ENCODE results near the gene PGBD5.

Gene PGBD5

DNA sequence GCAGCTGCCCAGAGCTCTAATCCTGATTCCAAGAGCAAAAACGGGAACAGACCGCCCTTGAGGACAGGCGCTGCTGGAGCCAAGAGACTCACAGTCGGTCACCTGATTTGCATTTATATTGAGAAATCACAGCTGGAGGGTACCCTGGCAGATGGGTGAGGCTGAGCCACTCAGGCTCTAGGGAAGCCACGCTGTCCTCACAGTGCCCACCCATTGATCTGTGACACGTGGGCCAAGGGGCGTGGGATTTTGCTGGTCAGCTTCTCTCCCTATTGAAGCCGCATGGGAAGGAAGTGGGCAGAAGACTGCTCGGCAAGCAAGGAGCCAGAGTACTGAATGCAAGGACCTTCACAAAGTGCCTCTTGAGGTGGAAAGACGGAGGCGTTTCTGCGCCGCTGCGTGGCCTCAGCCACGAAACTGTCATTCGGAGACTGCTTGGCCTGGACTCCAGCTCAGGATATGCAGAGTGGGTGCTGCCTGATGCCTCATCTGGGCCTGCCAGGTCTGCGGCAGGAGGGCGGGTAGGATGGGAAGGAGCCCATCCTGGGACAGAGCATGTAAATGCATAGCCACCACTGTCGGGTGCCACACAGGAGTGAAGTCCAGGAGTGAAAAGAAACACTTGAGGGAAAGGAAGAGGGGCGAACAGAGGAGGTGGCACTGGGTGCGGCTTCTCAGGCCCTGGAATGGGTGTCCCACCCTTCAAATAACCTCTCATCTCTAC lies 139.8 kb downstream of the PGBD5 start:
- no peak for TF ChIP-seq POLR2AphosphoS5 (IDR thresholded peaks at IDR 0.05; ENCODE audit: borderline replicate concordance, low read depth, low read length)
- no peak for TF ChIP-seq EZH2 (IDR thresholded peaks at IDR 0.05)
- no peak for TF ChIP-seq FOXP2 (optimal IDR thresholded peaks at IDR 0.05; ENCODE audit: control extremely low read depth, extremely low read length, insufficient read depth)
- H3K27ac ChIP-seq, result no peak overlapping the region
- H3K9ac ChIP-seq (ENCODE audit: insufficient read length), result no peak overlapping the region
- no peaks in the 10 kb centered on the region for H3K9me3 ChIP-seq (ENCODE audit: low read depth, low read length)
- H3K4me3 ChIP-seq, result no peak overlapping the region
- no peaks in the 10 kb centered on the region for H3K36me3 ChIP-seq (ENCODE audit: insufficient read depth, low read length)
- DNase-seq (ENCODE audit: low read depth, low spot score), result no peak

DNA sequence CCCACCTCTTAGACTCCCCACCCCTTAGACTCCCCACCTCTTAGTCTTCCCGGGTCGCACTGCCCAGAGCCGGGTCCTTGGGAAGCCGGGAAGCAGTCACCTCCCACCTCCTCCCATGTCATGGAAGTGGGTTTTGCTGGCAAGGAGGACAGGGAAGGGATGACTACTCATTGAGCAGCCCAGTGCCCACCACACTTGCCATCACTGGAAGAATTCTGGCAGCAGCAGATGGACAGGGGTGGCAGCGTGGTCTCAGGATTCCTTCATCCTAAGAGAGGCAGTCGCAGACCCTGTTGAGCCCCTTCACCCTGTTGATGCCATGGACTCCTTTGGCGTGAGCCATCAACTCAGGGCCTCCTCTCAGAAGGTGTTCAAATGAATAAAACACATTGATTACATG lies 140.8 kb downstream of the PGBD5 start:
- Histone ChIP-seq H3K9me3 (ENCODE audit: low read depth, low read length) (no peaks in the 10 kb centered on the region), H3K4me3 (no peak overlapping the region)
- TF ChIP-seq POLR2AphosphoS5 (IDR thresholded peaks at IDR 0.05; ENCODE audit: borderline replicate concordance, low read depth, low read length), result no peak
- TF ChIP-seq EZH2 (IDR thresholded peaks at IDR 0.05), result no peak
- no peak for TF ChIP-seq FOXP2 (optimal IDR thresholded peaks at IDR 0.05; ENCODE audit: control extremely low read depth, extremely low read length, insufficient read depth)

DNA sequence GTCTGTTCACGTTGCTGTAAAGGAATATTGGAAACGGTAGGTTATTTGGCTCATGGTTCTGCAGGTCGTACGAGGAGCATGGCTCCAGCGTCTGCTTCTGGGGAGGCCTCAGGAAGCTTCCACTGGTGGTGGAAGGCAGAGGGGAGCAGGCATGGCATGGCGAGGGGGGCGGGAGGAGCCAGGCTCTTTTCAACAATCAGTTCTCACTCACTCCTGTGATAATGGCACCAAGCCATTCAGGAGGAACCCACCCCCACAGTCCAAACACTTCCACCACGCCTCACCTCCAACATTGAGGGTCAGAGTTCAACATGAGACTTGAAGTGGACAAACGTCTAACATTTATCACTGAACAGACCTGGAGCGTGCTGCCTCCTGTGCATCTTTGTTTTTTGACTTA lies 141.2 kb downstream of the PGBD5 start:
- no peak overlapping the region for H3K27ac ChIP-seq
- no peak for TF ChIP-seq FOXP2 (optimal IDR thresholded peaks at IDR 0.05; ENCODE audit: control extremely low read depth, extremely low read length, insufficient read depth)
- TF ChIP-seq EZH2 (IDR thresholded peaks at IDR 0.05), result no peak
- no peak for TF ChIP-seq POLR2AphosphoS5 (IDR thresholded peaks at IDR 0.05; ENCODE audit: borderline replicate concordance, low read depth, low read length)
- no peak for DNase-seq (ENCODE audit: low read depth, low spot score)
- H3K9ac ChIP-seq (ENCODE audit: insufficient read length), result no peak overlapping the region
- H3K9me3 ChIP-seq (ENCODE audit: low read depth, low read length), result no peaks in the 10 kb centered on the region
- H3K36me3 ChIP-seq (ENCODE audit: insufficient read depth, low read length), result no peaks in the 10 kb centered on the region; the same call in 1 of the 2 replicates
- H3K4me3 ChIP-seq, result no peak overlapping the region

More for the DNA sequence above, 140.8 kb downstream of the PGBD5 start:
- no peak overlapping the region for H3K27ac ChIP-seq
- H3K9ac ChIP-seq (ENCODE audit: insufficient read length), result no peak overlapping the region
- H3K36me3 ChIP-seq (ENCODE audit: insufficient read depth, low read length), result no peaks in the 10 kb centered on the region; the same call in 1 of the 2 replicates
- DNase-seq (ENCODE audit: low read depth, low spot score), result no peak

DNA sequence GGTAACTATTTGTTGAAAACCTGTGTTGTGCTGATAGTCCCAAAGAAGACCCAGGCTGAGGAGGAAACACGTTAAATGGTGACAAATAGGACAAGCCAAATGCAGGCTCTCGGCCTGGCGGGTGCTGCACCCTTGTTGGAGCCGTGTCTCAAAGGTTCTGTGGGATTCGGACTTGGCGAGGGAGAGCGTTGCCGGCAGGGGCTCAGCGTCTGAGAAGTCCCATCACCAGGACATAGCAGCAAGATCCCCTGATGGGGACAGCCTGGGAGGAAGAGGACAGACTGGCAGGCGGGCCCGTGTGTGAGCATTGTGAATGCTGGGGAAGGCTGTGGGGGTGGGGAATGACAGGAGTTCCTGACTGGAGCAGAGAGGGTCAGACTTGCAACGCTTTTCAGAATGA lies 142.5 kb downstream of the PGBD5 start:
- H3K36me3 ChIP-seq (ENCODE audit: insufficient read depth, low read length), result no peaks in the 10 kb centered on the region; the same call in 1 of the 2 replicates
- H3K27ac ChIP-seq, result no peak overlapping the region
- H3K9me3 ChIP-seq (ENCODE audit: low read depth, low read length), result no peaks in the 10 kb centered on the region
- no peak overlapping the region for H3K9ac ChIP-seq (ENCODE audit: insufficient read length)
- DNase-seq (ENCODE audit: low read depth, low spot score), result no peak
- TF ChIP-seq POLR2AphosphoS5 (IDR thresholded peaks at IDR 0.05; ENCODE audit: borderline replicate concordance, low read depth, low read length) (no peak), EZH2 (IDR thresholded peaks at IDR 0.05) (no peak), FOXP2 (optimal IDR thresholded peaks at IDR 0.05; ENCODE audit: control extremely low read depth, extremely low read length, insufficient read depth) (no peak)
- no peak overlapping the region for H3K4me3 ChIP-seq

DNA sequence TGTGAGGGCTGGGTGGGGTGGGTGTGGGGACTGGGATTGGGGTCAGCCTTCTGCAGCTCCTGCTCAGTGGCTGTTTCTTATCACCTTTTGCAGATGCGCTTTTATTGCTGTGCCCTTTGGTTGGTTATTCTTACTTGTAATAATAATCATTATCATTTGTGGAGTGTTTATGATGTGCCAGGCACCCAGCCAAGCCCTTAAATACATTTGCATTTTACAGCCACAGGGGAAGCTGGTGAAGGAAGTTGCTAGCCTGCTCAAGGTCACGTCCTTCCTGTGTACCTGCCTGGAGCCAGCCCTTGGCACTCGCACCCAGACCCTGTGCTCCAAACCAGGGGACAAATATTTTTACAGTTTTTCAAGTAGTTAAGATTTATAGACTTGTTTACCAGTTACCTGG lies 144.0 kb downstream of the PGBD5 start:
- peak; percentile 56 for TF ChIP-seq FOXP2 (optimal IDR thresholded peaks at IDR 0.05; ENCODE audit: control extremely low read depth, extremely low read length, insufficient read depth)
- TF ChIP-seq EZH2 (IDR thresholded peaks at IDR 0.05), result no peak
- TF ChIP-seq POLR2AphosphoS5 (IDR thresholded peaks at IDR 0.05; ENCODE audit: borderline replicate concordance, low read depth, low read length), result peak; percentile 35; the same call in 1 of the 2 replicates
- Histone ChIP-seq H3K36me3 (ENCODE audit: insufficient read depth, low read length) (no peaks in the 10 kb centered on the region; the same call in 1 of the 2 replicates), H3K9me3 (ENCODE audit: low read depth, low read length) (no peaks in the 10 kb centered on the region), H3K9ac (ENCODE audit: insufficient read length) (no peak overlapping the region), H3K4me3 (no peak overlapping the region; the same call in 1 of the 2 replicates), H3K27ac (no peak overlapping the region)
- no peak for DNase-seq (ENCODE audit: low read depth, low spot score)

DNA sequence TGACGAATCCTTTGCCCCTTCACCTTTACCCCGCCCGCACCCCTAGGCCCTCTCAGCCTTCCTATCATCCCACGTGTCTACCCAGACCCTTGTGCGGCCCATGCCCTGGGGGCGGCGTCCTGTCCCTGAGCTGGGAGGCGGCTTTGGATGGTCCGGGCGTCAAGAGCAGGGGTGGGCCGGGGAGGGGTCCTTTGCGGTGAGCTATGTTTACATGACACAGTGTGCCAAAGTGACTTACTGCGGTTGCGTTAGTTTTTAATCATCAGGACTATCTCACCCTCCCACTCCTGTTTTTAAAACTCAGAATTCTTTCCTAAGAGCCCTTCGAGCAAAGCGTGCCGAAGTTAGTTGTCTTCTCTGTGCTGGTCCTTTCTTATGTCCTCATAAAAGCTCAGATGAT lies 144.6 kb downstream of the PGBD5 start:
- DNase-seq (ENCODE audit: low read depth, low spot score), result no peak
- Histone ChIP-seq H3K27ac (no peak overlapping the region), H3K4me3 (no peak overlapping the region), H3K9ac (ENCODE audit: insufficient read length) (no peak overlapping the region), H3K36me3 (ENCODE audit: insufficient read depth, low read length) (no peaks in the 10 kb centered on the region; the same call in 1 of the 2 replicates), H3K9me3 (ENCODE audit: low read depth, low read length) (no peaks in the 10 kb centered on the region)
- TF ChIP-seq POLR2AphosphoS5 (IDR thresholded peaks at IDR 0.05; ENCODE audit: borderline replicate concordance, low read depth, low read length), result no peak

DNA sequence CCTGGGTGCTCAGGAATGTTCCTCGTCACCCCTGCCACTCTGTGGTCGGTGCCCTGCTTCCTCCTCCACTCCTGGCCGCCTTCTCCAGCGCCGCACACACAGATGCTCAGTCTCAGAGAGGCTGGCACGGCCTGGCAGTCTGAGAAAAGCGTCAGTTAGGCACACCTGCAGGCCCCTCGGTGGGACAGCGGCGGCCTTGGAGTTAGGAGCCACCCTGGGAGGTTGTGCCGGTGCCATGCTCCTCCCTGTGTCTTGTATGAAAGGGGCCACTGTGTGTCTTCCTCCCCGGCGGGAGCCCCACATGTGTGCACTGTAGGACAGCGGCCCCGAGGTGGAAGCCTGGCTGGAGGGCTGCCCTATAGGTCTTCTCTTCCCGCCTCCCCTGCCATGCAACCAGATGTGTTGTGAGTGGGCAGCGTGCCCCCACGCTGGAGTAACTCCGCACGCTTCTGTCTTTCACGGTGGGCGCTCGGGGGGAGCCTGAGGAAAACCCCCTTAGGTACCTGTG lies 145.2 kb downstream of the PGBD5 start:
- no peak for DNase-seq (ENCODE audit: low read depth, low spot score)
- TF ChIP-seq EZH2 (IDR thresholded peaks at IDR 0.05) (no peak), POLR2AphosphoS5 (IDR thresholded peaks at IDR 0.05; ENCODE audit: borderline replicate concordance, low read depth, low read length) (no peak)
- no peak overlapping the region for H3K9ac ChIP-seq (ENCODE audit: insufficient read length)
- no peak overlapping the region for H3K27ac ChIP-seq
- no peaks in the 10 kb centered on the region for H3K9me3 ChIP-seq (ENCODE audit: low read depth, low read length)
- no peak overlapping the region for H3K4me3 ChIP-seq
- peaks cover 2% of the 10 kb centered on the region; the same call in 1 of the 2 replicates for H3K36me3 ChIP-seq (ENCODE audit: insufficient read depth, low read length)

DNA sequence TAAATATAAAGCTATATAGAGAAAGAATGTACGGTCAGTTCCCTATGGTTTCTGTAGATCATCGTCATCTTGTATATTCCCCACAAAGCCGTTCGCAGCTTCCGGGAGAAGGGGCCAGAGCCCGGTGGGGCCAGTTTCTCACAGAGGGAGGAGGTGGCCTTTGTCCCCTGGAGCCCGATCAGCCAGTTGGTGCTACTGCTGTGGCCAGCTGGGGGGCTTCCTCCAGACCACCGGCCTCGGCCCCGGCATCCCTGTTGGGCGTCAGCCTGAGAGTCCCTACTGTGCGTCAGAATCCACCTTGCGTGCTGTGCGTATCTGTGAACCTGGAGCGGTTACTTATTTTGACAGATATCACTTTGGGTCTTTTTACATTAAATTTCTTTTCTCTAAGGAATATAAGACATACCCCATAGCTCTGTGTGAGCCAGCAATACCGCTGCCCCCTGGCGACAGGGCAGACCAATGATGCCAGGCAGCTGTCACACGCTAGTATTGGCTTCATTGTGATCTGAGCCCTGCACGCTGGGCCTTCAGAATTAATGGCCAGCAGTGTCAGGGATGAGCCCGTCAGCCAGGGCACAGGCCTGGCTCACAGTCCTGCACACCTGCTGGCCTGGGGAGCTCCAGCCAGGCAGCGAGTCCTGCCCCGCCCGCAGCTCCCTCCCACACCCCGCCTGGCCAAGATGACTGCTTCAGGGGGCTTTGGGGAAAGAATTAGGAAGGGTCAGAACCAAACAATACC lies 145.9 kb downstream of the PGBD5 start:
- Histone ChIP-seq H3K9ac (ENCODE audit: insufficient read length) (no peak overlapping the region), H3K27ac (no peak overlapping the region)
- DNase-seq (ENCODE audit: low read depth, low spot score), result no peak

More for the DNA sequence above, 145.9 kb downstream of the PGBD5 start:
- no peaks in the 10 kb centered on the region for H3K9me3 ChIP-seq (ENCODE audit: low read depth, low read length)
- no peak overlapping the region for H3K4me3 ChIP-seq
- H3K36me3 ChIP-seq (ENCODE audit: insufficient read depth, low read length), result peaks cover 7% of the 10 kb centered on the region
- no peak for TF ChIP-seq FOXP2 (optimal IDR thresholded peaks at IDR 0.05; ENCODE audit: control extremely low read depth, extremely low read length, insufficient read depth)
- TF ChIP-seq EZH2 (IDR thresholded peaks at IDR 0.05), result no peak
- TF ChIP-seq POLR2AphosphoS5 (IDR thresholded peaks at IDR 0.05; ENCODE audit: borderline replicate concordance, low read depth, low read length), result no peak
